Hindlimb muscle (tissue), 1 donor: ENCODE data around the gene TADA2B. TPM values are rescaled to one million over a fixed set of nuclear protein-coding genes. Genes with fewer than 3 reads are reported as not detected.

ENCODE experiments used
- DNase-seq: peaks from one replicate; pipeline ENCODE4 v3.0.0-alpha.2; 2013
- polyA plus RNA-seq: library from polyadenylated mRNA; unstranded; fragments of 120-200 nt; gene quantifications from one replicate; pipeline ENCODE4 v1.2.1, GENCODE V29; 2013; ENCODE audit not compliant: insufficient read length

Gene TADA2B
- 26.6 TPM for polyA plus RNA-seq

GRCh38 chr4:7043284-7044136, at the start of gene TADA2B:
Gene TADA2B (plus strand): TSS chr4:7043372. CDS start chr4:7043580, 208 bp downstream.
- peak; percentile 32 for DNase-seq

GRCh38 chr4:6996481-6996880, 46.7 kb upstream of the TADA2B start:
- no peak for DNase-seq

GRCh38 chr4:6999172-7000086, 43.7 kb upstream of the TADA2B start:
- no peak for DNase-seq

GRCh38 chr4:7000421-7001176, 42.6 kb upstream of the TADA2B start:
- DNase-seq, result no peak

- DNase-seq, result no peak
Measured at GRCh38 chr4:7001271-7001670, 41.9 kb upstream of the TADA2B start.

- DNase-seq, result no peak
Measured at GRCh38 chr4:7002336-7002735, 40.8 kb upstream of the TADA2B start.

- DNase-seq, result no peak
Measured at GRCh38 chr4:7003176-7003878, 39.8 kb upstream of the TADA2B start.

GRCh38 chr4:7003879-7004240, 39.3 kb upstream of the TADA2B start:
- no peak for DNase-seq

- no peak for DNase-seq
Measured at GRCh38 chr4:7004331-7004730, 38.8 kb upstream of the TADA2B start.

- no peak for DNase-seq
Measured at GRCh38 chr4:7005571-7005970, 37.6 kb upstream of the TADA2B start.

- DNase-seq, result no peak
Measured at GRCh38 chr4:7006411-7006810, 36.8 kb upstream of the TADA2B start.

- no peak for DNase-seq
Measured at GRCh38 chr4:7007142-7007907, 35.8 kb upstream of the TADA2B start.

- DNase-seq, result no peak
Measured at GRCh38 chr4:7007944-7008343, 35.2 kb upstream of the TADA2B start.

- no peak for DNase-seq
Measured at GRCh38 chr4:7009564-7009963, 33.6 kb upstream of the TADA2B start.

GRCh38 chr4:7013175-7013574, 30.0 kb upstream of the TADA2B start:
- DNase-seq, result no peak

- no peak for DNase-seq
Measured at GRCh38 chr4:7014815-7015214, 28.4 kb upstream of the TADA2B start.

GRCh38 chr4:7015383-7016035, 27.7 kb upstream of the TADA2B start:
- DNase-seq, result no peak

GRCh38 chr4:7016086-7016485, 27.1 kb upstream of the TADA2B start:
- no peak for DNase-seq

GRCh38 chr4:7016512-7016911, 26.7 kb upstream of the TADA2B start:
- DNase-seq, result no peak

- DNase-seq, result no peak
Measured at GRCh38 chr4:7017446-7018048, 25.6 kb upstream of the TADA2B start.
